HepG2 (cell line): Measurements from ENCODE around the gene TNFAIP2. TPM values are rescaled to one million over a fixed set of nuclear protein-coding genes. Genes with fewer than 3 reads are reported as not detected.

Source experiments
- ARNT ChIP-seq: fragments of 450-650 bp; IDR thresholded peaks from 2 replicates; pipeline ENCODE4 v1.6.1; 2017
- FOXO1 ChIP-seq: sonication (generic); formaldehyde crosslinking; IDR thresholded peaks from 2 replicates; pipeline ENCODE4 v1.4.0; 2020; ENCODE audit warnings: missing genetic modification reagents
- GABPA ChIP-seq, 2 experiments: IDR thresholded peaks; 2 replicates each; pipeline ENCODE4 v1.6.1; 2011 to 2016; ENCODE audit warnings: low read depth in 2 of 2, low read length in 1 of 2, missing biosample characterization in 1 of 2, missing genetic modification characterization in 1 of 2
- HNF4A ChIP-seq: sonication (generic); formaldehyde crosslinking; IDR thresholded peaks from 2 replicates; pipeline ENCODE4 v1.4.0; 2020; ENCODE audit warnings: missing genetic modification reagents
- KMT2A ChIP-seq: sonication (generic); formaldehyde crosslinking; IDR thresholded peaks from 2 replicates; pipeline ENCODE4 v1.4.0; 2020; ENCODE audit warnings: missing genetic modification reagents
- NCOR1 ChIP-seq: fragments of 200-600 bp; sonication (generic); IDR thresholded peaks from 2 replicates; pipeline ENCODE4 v1.7.0; 2017; ENCODE audit warnings: antibody characterized with exemption, low read length, borderline replicate concordance
- PHF21A ChIP-seq: sonication (generic); formaldehyde crosslinking; IDR thresholded peaks from 2 replicates; pipeline ENCODE4 v1.5.0; 2020; ENCODE audit warnings: mild to moderate bottlenecking, missing genetic modification reagents
- SOX5 ChIP-seq: IDR thresholded peaks from 2 replicates; pipeline ENCODE4 v1.6.1; 2016; ENCODE audit warnings: borderline replicate concordance
- TBX2 ChIP-seq: sonication (generic); formaldehyde crosslinking; IDR thresholded peaks from 2 replicates; pipeline ENCODE4 v1.5.0; 2020; ENCODE audit warnings: missing genetic modification reagents, mild to moderate bottlenecking, borderline replicate concordance
- polyA plus RNA-seq, 8 experiments: library from polyadenylated mRNA; depleted of rRNA in 3 of 8; stranded (reverse) in 7 of 8; unstranded in 1 of 8; fragments of >200 nt; fragmentation: Illumina TruSeq in 4 of 8; extraction: Trizol in 4 of 8; gene quantifications; 2 replicates each; pipeline versions ENCODE4 v1.2.1 to v1.2.3, GENCODE V29; 2011 to 2016; ENCODE audit warnings: low read depth in 4 of 8, missing spikeins in 1 of 8, mixed read lengths in 1 of 8; ENCODE audit not compliant: insufficient read depth in 1 of 8
- total RNA-seq, 5 experiments: library from RNA; depleted of rRNA; stranded (reverse); fragments of >200 nt; fragmentation: Illumina TruSeq; extraction: Trizol; gene quantifications; 2 replicates each; pipeline ENCODE4 v1.2.3, GENCODE V29; 2016; ENCODE audit warnings: low read depth in 1 of 5
- TF ChIP-seq, protein P1 (sequence below): fragments of 450-650 bp; IDR thresholded peaks from 2 replicates; pipeline ENCODE4 v1.6.1; 2016
- TF ChIP-seq, protein P2 (sequence below): sonication (generic); formaldehyde crosslinking; conservative IDR thresholded peaks from 2 replicates; pipeline ENCODE4 v1.4.0; 2020; ENCODE audit warnings: mild to moderate bottlenecking, missing genetic modification reagents, moderate library complexity
- TF ChIP-seq, protein P3 (sequence below), 2 experiments: sonication (generic) in 1 of 2; formaldehyde crosslinking in 1 of 2; IDR thresholded peaks; 2 replicates each; pipeline versions ENCODE4 v1.4.0 to v1.6.1; 2016 to 2020; ENCODE audit warnings: borderline replicate concordance in 1 of 2, low read depth in 1 of 2, mild to moderate bottlenecking in 1 of 2, missing genetic modification reagents in 1 of 2
- TF ChIP-seq, protein P4 (sequence below): sonication (generic); formaldehyde crosslinking; IDR thresholded peaks from 2 replicates; pipeline ENCODE4 v1.9.0; 2021; ENCODE audit warnings: missing genetic modification reagents, mild to moderate bottlenecking, borderline replicate concordance
- TF ChIP-seq, protein P5 (sequence below): sonication (generic); formaldehyde crosslinking; IDR thresholded peaks from 2 replicates; pipeline ENCODE4 v1.5.0; 2020; ENCODE audit warnings: mild to moderate bottlenecking, missing genetic modification reagents, borderline replicate concordance

The TNFAIP2 gene
- total and polyA plus RNA-seq, 2 of the 13 experiments (the other 11 are each of a cell fraction or from before 2014, with no cell fraction given) = 0.46 to 1.5 TPM

DNA sequence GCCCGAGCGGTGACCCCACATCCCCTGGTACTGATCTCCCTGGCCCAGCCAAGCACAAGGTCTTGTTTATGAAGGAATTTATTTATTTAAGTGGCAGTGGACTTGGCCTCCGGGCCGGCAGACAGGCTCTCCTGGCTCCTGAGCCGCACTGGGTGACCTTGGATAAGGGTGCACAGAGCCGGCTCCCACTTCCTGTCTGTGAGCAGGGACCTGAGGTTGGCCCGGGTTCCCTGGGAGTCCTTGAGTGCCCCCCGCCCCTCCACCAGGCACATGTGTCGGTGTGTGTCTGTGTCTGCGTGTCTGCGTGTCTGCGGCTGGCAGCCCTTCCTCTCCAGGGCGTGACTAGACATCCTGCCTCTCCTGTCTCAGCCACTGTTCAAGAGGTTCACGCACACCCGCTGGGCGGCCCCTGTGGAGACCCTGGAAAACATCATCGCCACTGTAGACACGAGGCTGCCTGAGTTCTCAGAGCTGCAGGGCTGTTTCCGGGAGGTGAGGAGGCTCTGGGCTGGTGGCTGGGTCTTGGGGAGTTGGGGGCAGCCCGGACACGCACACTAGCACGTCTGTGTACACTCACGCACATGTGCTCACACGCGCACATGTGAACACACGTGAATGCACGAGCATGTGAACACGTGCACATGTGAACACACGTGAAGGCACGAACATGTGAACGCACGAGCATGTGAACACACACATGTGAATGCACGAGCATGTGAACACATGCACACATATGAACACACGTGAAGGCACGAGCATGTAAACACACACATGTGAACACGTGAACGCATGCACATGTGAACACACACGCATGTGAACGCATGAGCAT lies 9.3 kb downstream of the TNFAIP2 start (continued):
- TF ChIP-seq, protein P1, sequence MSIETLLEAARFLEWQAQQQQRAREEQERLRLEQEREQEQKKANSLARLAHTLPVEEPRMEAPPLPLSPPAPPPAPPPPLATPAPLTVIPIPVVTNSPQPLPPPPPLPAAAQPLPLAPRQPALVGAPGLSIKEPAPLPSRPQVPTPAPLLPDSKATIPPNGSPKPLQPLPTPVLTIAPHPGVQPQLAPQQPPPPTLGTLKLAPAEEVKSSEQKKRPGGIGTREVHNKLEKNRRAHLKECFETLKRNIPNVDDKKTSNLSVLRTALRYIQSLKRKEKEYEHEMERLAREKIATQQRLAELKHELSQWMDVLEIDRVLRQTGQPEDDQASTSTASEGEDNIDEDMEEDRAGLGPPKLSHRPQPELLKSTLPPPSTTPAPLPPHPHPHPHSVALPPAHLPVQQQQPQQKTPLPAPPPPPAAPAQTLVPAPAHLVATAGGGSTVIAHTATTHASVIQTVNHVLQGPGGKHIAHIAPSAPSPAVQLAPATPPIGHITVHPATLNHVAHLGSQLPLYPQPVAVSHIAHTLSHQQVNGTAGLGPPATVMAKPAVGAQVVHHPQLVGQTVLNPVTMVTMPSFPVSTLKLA = peak; percentile 99
- TF ChIP-seq, protein P2, sequence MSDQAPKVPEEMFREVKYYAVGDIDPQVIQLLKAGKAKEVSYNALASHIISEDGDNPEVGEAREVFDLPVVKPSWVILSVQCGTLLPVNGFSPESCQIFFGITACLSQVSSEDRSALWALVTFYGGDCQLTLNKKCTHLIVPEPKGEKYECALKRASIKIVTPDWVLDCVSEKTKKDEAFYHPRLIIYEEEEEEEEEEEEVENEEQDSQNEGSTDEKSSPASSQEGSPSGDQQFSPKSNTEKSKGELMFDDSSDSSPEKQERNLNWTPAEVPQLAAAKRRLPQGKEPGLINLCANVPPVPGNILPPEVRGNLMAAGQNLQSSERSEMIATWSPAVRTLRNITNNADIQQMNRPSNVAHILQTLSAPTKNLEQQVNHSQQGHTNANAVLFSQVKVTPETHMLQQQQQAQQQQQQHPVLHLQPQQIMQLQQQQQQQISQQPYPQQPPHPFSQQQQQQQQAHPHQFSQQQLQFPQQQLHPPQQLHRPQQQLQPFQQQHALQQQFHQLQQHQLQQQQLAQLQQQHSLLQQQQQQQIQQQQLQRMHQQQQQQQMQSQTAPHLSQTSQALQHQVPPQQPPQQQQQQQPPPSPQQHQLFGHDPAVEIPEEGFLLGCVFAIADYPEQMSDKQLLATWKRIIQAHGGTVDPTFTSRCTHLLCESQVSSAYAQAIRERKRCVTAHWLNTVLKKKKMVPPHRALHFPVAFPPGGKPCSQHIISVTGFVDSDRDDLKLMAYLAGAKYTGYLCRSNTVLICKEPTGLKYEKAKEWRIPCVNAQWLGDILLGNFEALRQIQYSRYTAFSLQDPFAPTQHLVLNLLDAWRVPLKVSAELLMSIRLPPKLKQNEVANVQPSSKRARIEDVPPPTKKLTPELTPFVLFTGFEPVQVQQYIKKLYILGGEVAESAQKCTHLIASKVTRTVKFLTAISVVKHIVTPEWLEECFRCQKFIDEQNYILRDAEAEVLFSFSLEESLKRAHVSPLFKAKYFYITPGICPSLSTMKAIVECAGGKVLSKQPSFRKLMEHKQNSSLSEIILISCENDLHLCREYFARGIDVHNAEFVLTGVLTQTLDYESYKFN (CRISPR knock-in tag) = 0 out of 2 replicates have a peak, but pooled peaks have one; percentile 32
- TF ChIP-seq NCOR1 = peak; percentile 68; the same call in 1 of the 2 replicates
- peak; percentile 38; the same call in 1 of the 2 replicates for TF ChIP-seq SOX5 (CRISPR knock-in tag)
- peak; percentile 30; the same call in 1 of the 2 replicates for TF ChIP-seq FOXO1
- no peak for TF ChIP-seq KMT2A (CRISPR knock-in tag)
- no peak for TF ChIP-seq GABPA (IDR thresholded peaks at IDR 0.05; ENCODE audit: low read depth, low read length)
- peak; percentile 58 for TF ChIP-seq GABPA (CRISPR knock-in tag; IDR thresholded peaks at IDR 0.05; ENCODE audit: low read depth)
- TF ChIP-seq, protein P3, sequence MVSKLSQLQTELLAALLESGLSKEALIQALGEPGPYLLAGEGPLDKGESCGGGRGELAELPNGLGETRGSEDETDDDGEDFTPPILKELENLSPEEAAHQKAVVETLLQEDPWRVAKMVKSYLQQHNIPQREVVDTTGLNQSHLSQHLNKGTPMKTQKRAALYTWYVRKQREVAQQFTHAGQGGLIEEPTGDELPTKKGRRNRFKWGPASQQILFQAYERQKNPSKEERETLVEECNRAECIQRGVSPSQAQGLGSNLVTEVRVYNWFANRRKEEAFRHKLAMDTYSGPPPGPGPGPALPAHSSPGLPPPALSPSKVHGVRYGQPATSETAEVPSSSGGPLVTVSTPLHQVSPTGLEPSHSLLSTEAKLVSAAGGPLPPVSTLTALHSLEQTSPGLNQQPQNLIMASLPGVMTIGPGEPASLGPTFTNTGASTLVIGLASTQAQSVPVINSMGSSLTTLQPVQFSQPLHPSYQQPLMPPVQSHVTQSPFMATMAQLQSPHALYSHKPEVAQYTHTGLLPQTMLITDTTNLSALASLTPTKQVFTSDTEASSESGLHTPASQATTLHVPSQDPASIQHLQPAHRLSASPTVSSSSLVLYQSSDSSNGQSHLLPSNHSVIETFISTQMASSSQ (IDR thresholded peaks at IDR 0.05; ENCODE audit: low read depth) = no peak
- TF ChIP-seq, protein P3 (CRISPR knock-in tag; IDR thresholded peaks at IDR 0.05; ENCODE audit: borderline replicate concordance) = no peak
- TF ChIP-seq, protein P4, sequence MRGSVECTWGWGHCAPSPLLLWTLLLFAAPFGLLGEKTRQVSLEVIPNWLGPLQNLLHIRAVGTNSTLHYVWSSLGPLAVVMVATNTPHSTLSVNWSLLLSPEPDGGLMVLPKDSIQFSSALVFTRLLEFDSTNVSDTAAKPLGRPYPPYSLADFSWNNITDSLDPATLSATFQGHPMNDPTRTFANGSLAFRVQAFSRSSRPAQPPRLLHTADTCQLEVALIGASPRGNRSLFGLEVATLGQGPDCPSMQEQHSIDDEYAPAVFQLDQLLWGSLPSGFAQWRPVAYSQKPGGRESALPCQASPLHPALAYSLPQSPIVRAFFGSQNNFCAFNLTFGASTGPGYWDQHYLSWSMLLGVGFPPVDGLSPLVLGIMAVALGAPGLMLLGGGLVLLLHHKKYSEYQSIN (CRISPR knock-in tag) = no peak
- 0 out of 2 replicates have a peak, but pooled peaks have one; percentile 30 for TF ChIP-seq TBX2 (CRISPR knock-in tag)
- 0 out of 2 replicates have a peak, but pooled peaks have one; percentile 33 for TF ChIP-seq HNF4A (CRISPR knock-in tag)
- TF ChIP-seq, protein P5, sequence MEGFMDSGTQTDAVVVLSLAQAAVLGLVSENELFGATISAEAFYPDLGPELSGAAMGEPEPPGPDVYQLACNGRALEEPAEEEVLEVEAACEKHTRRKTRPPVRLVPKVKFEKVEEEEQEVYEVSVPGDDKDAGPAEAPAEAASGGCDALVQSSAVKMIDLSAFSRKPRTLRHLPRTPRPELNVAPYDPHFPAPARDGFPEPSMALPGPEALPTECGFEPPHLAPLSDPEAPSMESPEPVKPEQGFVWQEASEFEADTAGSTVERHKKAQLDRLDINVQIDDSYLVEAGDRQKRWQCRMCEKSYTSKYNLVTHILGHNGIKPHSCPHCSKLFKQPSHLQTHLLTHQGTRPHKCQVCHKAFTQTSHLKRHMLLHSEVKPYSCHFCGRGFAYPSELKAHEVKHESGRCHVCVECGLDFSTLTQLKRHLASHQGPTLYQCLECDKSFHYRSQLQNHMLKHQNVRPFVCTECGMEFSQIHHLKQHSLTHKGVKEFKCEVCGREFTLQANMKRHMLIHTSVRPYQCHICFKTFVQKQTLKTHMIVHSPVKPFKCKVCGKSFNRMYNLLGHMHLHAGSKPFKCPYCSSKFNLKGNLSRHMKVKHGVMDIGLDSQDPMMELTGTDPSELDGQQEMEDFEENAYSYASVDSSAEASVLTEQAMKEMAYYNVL (CRISPR knock-in tag) = no peak
- 0 out of 2 replicates have a peak, but pooled peaks have one; percentile 43 for TF ChIP-seq PHF21A
- TF ChIP-seq ARNT = no peak
